Activated CD4-positive, CD25-positive, alpha-beta regulatory T cell treated with anti-CD3 and anti-CD28 coated beads, Interleukin-2, amount 50 U/mL, for 72 hours (primary cell): ENCODE data around the gene KCNAB2.

Experiments used
- DNase-seq: peaks from one replicate; pipeline ENCODE4 v3.0.0; 2021

The KCNAB2 gene

DNA sequence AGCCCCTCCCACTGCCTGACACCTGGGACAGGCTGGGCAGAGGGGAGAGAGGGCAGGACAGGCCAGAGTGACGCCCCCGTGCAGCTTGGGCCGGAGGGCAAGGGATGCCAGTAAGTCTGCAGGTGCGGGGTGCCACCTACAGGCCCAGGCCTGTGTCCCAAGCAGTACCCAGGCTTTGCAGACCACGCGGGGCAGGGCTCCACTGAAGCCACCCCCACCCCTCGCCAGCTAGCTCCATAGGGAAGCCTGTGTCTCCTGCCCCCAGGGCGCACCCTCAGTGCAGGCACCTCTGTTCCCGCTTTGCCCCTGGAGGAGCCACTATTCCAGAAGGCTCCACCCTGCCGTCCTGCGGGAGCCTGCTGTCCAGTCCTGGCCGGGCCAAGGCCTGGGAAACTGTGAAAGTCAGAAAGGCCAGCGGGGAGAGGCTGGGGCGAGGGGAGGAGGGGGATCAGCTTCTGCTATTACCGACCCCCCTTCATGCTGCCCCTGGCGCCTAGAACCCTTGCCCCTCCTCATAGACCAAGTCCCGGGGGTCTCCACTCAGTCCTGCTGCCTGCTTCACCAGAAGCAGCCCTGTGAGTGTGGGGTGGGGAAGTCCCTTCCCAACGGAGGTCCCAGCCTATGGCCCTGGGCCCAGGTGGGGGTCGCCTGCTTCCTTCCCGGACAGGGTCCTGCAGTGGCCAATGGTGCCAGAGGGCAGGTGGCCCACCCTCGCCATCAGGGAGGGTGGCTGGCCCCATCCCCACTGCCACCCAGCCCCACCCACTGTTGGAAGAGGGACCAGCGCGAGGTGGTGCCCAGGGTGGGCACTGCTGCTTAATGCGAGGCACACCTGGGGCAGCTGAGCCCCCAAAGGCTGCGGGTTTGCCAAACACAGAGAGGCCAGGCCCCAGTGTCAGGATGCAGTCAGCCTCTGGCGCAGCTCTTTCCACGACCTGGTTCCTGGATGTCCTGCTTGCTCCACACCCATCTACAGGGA lies 54.4 kb downstream of the KCNAB2 start:
- no peak for DNase-seq

DNA sequence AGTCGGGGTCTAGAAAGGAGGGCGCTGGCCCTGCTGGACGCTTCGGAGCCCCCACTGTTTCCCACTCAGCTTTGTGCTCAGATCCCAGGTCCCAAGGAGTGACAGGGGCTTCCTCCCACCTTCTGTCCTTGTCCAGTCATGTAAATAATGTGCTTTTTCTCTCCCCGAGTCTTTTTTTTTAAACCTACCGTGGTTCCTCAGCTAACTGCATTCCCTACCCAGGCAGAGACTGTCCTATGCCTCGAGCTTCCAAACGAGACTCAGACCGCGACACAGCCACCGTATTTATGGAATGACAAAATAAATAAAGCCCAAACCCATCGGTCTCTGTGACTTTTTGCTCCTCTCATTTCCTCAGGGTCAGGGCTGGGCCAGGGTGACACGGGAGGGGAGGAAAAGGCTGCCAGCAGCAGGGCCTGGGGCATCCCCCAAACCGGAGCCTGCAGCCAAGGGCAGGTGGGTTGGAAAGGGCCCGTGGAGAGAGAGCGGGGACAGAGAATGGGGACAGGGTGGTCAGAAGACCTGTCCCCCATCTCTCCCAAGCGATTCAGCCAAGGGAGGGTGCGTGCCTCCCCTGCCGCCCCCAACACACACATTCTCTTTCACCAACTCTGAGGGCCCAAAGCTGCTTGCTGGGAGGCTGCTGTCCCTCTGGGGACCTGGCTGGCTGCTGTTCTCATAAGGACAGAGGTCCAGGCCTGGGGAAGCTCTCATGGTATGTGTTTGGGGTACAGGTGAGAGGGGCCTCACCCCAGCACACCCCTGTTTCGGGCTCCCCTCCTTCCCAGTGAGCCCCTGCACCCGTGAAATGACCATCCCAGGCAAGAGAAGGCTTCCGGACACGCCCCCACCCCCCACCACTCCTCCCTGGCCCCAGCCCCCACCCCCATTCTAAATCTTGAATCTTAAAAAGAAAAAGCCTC lies 55.4 kb downstream of the KCNAB2 start:
- no peak for DNase-seq

DNA sequence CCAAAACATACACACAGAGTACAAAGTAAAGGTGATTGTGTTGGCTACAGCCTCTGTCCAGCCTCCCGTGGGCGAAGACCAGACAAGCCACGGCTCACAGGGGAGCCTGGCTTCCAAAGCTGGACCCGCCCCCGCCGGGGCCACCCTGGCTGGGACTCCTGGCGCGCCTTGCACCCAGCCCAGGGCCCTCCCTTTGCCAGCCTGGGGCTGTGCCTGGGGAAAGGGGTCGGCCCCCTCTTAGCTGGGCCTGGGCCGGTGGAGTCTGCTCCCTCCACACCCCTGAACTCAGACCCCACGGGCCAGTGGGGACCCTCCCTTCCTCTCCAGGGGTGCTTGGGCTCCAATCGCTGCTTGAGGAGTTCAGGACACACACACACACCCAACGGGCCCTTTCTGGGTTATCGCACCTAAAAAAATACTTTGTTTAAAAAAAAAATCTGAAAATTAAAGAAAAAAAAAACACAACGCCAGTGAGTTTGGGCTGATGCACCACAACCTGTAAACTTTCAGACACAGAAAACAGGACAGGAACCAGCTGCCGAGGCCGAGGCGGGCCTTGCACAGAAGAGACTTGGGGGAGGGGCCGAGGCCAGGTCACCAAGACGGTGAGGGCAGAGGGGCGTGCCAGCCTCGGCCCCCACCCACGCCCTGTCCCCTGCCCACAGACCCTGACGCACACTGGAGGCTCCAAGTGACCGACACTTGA lies 56.3 kb downstream of the KCNAB2 start:
- DNase-seq: no peak

DNA sequence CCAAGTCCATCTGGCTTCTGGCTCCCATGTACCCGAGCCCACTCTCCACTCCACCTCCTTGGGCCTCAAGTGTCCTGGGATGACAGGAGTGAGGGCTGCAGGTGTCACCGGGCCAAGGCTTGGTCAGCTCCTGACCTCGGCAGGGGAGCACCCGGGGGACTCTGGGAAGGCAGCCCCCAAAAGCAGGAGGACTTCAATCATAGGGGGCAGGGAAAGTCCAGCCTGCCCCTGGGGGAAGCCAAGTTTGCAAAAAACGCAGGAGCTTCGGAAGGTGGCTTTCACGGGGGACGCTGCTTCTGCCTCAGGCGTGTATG lies 56.8 kb downstream of the KCNAB2 start:
- DNase-seq: no peak

DNA sequence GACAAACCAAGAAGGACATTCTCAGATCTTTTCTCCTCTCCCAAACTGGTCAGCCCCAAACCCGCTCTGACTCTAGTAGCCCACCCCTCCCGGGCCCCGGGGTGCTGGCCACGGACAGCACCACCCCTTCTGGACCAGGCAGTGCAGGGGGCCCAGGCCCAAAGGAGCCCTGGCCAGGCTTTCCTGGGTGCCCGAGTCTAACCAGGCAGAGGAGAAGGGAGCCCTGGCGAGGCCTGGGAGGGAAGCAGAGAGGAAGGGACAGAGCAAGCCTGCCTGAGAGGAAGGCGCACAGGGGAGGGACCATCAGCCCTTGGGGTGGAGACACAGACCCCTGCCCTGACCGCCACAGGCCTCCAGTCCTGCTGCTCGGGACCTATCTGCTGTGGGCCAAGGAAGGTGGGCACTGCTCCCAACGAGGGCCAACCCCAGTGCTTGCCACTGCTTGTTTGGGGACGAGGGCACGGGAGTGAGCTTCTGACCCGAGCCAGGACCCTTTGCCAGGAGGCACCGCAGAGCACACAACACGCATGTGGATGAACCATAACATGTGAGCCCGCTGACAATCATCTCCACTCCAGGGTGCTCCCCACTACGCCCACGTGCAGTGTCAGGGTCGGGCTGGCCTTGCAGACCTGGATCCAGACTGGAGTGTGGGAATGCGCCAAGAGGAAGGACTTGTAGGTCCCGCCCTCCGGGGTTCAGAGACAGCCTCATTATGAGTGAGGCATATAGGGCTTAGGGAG lies 57.6 kb downstream of the KCNAB2 start:
- no peak for DNase-seq

DNA sequence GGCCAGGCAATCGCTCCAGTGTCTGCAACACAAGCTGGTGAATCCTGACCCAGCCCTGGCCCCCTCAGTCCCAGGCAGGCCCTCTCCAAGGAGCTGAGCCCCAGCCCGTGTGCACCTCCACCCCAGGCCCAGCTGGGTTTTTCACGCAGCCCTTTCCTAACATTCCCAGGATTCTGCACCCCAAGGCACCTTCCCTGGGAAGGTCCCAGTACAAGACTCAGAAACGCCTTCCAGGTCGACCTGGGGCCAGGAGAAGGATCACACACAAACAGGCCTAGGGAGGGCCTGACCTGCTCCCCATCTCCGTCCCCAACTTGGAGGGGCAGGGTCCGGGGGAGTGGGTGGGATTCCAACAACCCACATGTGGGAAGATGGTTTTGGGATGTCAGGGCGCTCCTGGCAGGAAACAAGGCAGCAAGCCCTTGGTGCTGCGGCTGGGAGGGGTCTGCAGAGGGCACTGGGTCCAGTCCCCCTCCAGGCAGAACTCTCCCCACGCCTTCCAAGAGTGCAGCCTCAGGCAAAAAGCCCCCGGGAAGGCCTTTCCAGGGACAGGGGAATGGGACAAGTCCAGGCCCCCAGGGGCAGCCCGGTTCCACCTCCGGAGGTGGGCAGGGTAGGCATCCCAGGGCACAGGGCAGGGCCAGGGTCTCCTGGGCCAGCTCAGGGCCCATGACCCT lies 58.3 kb downstream of the KCNAB2 start:
- DNase-seq: no peak

DNA sequence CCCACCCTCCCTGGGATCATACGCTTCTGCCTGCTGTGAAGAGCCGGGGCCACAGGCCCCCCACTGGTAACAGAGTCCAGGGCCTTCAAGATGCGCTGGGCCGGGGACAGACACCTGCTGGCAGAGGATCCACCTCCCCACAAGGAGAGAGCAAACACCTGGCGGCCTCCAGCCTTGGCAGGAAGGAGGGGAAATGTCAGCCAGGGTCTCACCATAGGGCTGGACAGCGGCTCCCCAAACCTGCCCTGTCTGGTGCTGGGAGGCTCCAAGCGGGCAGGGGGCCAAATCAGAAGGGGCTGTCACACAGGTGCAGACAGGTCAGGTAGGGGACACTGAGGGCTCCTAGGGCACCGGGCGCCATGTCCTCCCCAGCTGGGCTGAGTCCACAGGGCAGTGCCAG lies 58.9 kb downstream of the KCNAB2 start:
- no peak for DNase-seq

DNA sequence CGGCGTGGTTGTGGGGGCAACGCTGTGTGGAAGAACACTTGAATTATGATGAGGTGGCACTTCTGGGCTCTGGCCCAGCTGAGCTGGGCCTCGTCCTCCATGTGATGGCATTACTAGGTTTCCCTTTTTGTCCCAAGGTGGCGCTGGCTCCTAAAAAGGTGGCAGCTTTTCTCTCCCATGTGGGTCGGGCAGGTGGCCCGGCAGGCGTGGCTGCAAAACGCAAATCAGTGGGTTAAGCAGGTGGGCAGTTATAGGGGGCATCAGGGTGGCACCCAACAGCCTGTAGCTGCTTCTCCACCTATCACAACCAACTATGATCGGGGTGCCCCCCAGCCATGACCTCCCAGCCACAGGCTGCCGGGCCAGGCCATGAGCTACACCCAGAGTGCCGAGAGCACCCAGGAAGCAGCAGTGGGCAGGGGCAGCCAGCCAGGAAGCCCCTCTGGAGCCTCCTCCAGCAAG lies 59.6 kb downstream of the KCNAB2 start:
- DNase-seq: no peak

DNA sequence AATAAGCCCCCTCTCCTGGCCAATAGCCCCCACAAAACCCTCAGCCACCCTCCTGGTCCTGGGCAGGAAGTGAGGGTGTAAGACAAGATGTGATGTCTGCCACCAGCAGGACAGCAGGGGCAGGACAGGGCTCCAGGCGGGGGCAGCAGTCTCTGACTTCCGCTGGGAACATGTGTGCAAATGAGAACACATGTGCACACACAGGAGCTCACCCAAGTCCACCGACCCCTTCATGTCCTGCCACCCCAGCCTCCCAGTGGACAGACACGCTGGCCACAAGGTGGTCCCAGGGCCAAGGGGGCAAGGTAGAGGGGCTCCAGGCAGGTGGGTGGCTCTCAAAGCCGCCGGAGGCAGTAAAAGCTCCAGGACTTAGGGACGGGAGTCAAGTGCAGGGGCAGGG lies 60.1 kb downstream of the KCNAB2 start:
- DNase-seq: no peak

DNA sequence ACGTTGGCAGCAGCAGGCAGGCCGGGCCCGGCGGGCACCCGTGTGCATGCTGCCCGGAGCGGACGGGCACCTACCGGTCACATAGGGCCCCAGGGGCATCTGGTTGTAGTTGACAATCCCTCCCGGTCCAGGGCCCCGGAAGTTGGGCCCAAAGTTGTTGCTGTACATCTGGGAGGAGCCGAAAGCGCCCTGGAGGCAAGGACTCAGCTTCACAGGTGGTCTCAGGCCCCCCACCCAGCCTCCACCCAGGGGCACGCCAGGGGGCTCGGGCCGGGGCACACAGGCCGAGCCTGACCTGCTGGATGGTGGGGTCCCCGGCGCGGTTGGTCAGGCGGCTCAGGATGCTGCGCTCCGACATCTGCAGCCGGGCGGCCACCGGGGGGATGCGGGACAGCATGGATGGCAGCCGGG lies 60.6 kb downstream of the KCNAB2 start:
- no peak for DNase-seq

DNA sequence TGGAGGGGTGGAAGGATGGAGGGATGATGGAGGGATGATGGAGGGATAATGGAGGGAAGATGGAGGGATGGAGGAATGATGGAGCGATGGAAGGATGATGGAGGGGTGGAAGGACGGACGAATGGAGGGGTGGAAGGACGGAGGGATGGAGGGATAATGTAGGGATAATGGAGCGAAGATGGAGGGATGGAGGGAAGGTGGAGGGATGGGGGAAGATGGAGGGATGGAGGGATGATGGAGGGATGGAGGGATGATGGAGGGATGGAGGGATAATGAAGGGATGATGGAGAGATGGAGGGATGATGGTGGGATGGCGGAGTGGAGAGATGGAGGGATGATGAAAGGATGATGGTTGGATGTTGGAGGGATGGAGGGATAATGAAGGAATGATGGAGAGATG lies 61.3 kb downstream of the KCNAB2 start:
- no peak for DNase-seq

DNA sequence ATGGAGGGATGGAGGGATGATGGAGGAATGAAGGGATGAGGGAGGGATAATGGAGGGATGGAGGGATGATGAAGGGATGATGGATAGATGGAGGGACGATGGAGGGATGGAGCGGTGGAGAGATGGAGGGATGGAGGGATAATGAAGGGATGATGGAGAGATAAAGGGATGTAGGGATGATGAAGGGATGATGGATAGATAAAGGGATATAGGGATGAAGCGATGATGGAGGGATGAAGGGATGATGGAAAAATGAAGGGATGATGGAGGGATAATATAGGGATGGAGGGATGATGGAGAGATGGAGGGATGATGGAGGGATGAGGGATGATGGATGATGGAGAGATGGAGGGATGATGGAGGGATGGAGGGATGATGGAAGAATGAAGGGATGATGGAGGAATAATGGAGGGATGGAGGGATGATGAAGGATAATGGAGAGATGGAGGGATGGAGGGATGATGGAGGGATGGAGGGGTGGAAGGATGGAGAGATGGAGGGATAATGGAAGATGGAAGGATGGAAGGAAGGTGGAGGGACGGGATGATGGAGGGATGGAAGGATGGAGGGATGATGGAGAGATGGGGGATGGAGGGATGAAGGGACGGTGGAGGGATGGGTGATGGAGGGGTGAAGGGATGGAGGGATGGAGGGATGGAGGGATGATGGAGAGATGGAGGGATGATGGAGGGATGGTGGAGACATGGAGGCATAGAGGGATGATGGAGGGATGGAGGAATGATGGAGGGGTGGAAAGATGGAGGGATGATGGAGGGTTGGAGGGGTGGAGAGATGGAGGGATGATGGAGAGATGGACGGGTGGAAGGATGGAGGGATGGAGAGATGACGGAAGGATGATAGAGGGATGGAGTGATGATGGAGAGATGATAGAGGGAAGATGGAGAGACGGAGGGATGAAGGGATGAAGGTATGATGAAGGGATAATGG lies 62.0 kb downstream of the KCNAB2 start:
- DNase-seq: no peak

DNA sequence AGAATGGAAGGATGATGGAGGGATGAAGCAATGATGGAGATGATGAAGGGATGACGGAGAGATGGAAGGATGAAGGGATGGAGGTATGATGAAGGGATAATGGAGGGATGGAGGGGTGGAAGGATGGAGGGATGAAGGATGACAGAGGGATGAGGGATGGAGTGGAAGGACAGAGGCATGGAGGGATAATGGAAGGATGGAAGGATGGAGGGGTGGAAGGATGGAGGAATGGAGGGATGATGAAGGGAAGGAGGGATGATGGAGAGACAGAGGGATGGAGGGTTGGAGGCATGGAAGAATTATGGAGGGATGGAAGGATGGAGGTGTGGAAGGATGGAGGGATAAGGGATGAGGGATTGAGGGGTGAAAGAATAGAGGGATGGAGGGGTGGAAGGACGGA lies 62.8 kb downstream of the KCNAB2 start:
- no peak for DNase-seq

DNA sequence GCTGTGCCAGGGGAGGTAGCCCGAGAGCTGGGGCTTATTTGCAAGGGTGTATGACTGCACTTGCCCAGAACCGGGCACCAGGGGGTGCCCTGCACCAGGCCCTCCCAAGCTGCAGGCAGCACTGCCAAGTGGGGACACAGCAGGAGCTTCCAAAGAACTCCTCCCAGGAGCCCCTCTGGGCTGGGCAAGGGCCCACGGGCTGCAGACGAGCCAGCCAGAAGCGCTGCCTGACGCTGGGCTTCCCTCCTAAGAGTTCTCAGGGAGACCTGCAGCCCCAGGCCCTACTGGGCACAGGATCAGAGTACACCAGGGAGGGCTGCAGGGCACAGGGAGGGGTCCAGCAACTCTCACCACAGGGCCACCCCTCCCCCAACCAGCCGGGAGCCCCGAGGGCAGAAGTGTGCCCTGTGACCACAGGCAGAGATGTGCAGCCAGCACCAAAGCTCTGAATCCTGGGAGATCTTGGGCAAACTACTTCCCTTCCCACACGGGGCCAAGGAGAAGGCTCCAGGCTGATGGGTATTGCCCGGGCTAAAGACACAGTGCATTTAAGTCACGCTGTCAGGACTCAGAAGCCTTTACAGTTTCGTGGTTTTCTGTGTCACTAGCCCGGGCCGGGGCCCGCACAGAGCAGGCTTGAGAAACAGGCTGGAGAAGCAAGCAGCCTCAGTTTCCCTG lies 63.4 kb downstream of the KCNAB2 start:
- DNase-seq: no peak

DNA sequence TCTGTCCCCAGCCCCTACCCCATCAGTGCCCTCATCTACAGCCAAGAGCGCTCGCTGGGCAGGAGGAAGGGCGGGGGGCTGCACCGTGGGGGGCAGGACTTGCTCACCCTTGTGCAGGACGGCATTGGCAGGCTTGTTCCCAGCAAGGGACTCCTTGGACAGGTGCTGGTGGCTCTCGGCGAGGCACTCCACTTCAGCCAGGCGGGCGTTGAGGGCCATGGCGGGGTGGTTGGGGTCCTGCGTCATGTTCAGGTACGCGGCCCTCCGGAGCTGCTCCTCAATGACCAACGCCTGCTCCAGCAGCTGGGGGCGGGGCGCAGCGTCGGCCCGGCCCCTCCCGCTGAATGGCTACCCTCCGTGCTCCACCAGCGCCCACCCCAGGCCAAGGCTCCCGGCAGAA lies 64.0 kb downstream of the KCNAB2 start:
- DNase-seq: no peak

DNA sequence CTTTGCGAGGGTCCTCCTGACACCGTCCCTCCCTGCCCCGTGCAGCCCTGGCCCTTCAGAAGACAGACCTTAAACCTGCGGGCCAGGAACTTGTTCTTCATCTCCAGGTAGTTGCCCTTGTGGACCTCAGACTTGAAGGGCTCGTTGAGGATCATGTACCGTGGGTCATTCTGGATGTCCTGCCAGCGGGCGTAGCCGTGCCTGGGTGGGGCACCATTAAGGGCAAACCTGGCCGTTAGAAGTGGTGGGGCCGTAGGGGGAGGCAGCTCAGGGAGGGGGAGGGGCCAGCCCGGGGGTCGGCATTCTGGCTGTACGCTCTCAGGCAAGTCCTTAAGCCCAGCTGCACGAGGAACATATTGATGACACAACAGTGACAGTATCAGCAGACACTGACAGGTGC lies 64.6 kb downstream of the KCNAB2 start:
- DNase-seq: no peak

DNA sequence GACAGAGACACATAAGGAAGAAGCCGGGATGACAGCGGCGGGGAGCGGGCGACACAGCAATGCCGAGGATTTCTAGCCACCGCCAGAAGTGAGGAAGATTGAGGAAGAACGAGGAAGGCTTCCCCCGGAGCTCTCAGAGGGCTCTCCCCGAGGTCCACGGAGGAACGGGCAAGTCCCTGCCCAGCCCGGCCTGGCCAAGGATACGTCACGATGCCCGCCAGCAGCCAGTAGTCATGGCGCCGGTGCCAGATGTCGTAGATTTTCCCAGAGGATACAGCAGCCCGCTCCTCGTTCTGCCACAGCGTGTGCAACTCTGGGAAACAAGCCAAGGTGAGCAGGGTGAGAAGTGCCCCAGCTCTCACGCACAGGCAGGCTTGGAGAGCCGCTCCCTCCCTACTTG lies 65.9 kb downstream of the KCNAB2 start:
- DNase-seq: no peak

DNA sequence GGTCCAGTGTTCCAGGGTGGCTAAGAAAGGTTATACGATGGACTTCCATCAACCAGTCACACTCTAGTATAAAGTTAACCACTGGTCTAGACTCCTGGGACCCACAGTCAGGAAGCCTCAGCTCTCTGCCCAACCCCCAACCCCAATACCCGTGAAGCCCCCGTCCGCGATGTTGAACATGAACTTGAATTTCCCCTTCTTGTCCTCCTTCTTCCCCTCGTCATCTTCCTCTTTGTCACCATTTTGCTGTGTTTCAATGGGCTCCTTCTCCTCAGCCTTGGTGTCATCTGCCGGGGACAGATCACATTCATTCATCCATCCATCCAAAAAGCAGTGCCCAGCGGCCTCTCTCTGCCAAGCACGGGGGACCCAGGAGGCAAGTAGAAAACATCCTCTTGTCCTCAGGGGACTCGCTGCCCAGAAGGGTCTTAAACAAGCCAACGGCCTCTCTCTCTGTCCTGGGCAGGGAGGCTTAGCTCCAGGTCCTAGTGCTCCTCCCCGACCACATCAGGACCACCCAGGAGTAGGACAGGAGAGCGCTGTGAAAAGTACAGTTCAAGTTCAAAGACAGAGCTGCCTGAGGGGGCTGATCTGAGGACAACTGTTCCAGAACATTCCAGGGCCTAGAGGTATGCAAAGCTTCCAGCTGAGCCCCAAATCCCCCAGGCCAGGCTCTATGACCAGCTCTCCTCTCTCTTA lies 66.5 kb downstream of the KCNAB2 start:
- DNase-seq: no peak

DNA sequence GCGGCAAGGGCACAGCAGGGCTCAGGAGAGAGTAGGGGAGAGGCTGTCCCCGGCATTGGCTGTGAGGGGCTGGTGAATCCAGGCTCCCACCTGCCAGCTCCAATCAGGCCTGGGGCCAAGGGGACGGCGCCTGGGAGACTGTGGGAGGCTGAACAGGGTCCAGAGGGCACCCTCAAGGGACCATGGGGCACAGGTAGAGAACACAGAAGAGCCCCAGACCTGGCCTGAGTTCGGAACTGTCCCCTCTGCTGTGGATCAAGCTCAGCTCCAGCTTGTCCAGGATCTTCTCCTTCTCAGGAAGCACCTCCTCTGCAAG lies 67.0 kb downstream of the KCNAB2 start:
- no peak for DNase-seq

DNA sequence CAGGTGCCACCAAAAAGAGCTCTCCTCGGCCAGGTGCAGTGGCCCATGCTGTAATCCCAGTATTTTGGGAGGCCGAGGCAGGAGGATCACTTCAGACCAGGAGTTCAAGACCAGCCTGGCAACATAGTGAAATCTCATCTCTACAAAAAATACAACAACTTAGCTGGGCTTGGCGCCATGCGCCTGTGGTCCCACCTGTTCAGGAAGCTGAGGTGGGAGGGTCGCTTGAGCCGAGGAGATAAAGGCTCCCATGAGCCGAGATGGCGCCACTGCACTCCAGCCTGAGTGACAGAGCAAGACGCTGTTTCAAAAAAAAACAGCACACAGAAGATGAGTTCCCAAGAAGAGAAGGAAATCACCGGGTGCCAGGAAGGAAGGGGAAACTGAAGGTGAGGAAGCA lies 67.4 kb downstream of the KCNAB2 start:
- no peak for DNase-seq
